WTC11 (cell line): Measurements from ENCODE around the gene ZCCHC9. TPM values are rescaled to one million over a fixed set of nuclear protein-coding genes. Genes with fewer than 3 reads are reported as not detected.

ENCODE experiments used
- ATAC-seq: fragments of 200-7000 bp; cut with Tn5 transposase; 2 replicates; pipeline ENCODE4 v1.10.0; 2021; ENCODE audit warnings: mild to moderate bottlenecking, moderate library complexity
- CTCF ChIA-PET: fragments of 300-600 bp; sonication (Branson Sonifier 250); formaldehyde crosslinking; loops from one replicate; lab custom pipeline; 2021; ENCODE audit warnings: antibody characterized with exemption; lab: Charles Lee
- POLR2A ChIA-PET: fragments of 350-600 bp; sonication (Branson Sonifier 250); formaldehyde crosslinking; loops from one replicate; lab custom pipeline; 2021; ENCODE audit warnings: antibody characterized with exemption; lab: Charles Lee
- DNase-seq: peaks from one replicate; pipeline ENCODE4 v3.0.0; 2021; ENCODE audit warnings: low spot score
- H3K27ac Mint-ChIP-seq: 2 replicates; pipeline ENCODE4 v1.8.0; 2021; ENCODE audit warnings: mixed read lengths
- H3K27me3 Mint-ChIP-seq: 2 replicates; pipeline ENCODE4 v1.8.0; 2021; ENCODE audit warnings: low read depth, mild to moderate bottlenecking, moderate library complexity, mixed read lengths
- H3K36me3 Mint-ChIP-seq: 2 replicates; pipeline ENCODE4 v1.8.0; 2021; ENCODE audit warnings: mixed read lengths
- H3K4me1 Mint-ChIP-seq: 2 replicates; pipeline ENCODE4 v1.8.0; 2022; ENCODE audit warnings: mixed read lengths
- H3K4me3 Mint-ChIP-seq: 2 replicates; pipeline ENCODE4 v1.8.0; 2021; ENCODE audit warnings: mild to moderate bottlenecking, moderate library complexity, mixed read lengths
- H3K9me3 Mint-ChIP-seq: 2 replicates; pipeline ENCODE4 v1.8.0; 2021; ENCODE audit warnings: mixed read lengths
- ESRRA ChIP-seq: sonication (generic); formaldehyde crosslinking; IDR thresholded peaks from 2 replicates; pipeline ENCODE4 v1.8.1; 2022; ENCODE audit warnings: mild to moderate bottlenecking, missing genetic modification reagents, borderline replicate concordance
- GRHL2 ChIP-seq: fragments of 250-450 bp; sonication (Bioruptor Pico); IDR thresholded peaks from 2 replicates; pipeline ENCODE4 v1.8.0; 2022; ENCODE audit warnings: mild to moderate bottlenecking, moderate library complexity; ENCODE audit not compliant: insufficient replicate concordance, severe bottlenecking
- IRF2 ChIP-seq: sonication (generic); formaldehyde crosslinking; IDR thresholded peaks from 2 replicates; pipeline ENCODE4 v1.8.0; 2022; ENCODE audit warnings: low read depth, missing genetic modification reagents, borderline replicate concordance
- MXD4 ChIP-seq: fragments of 250-450 bp; sonication (Bioruptor Pico); IDR thresholded peaks from 2 replicates; pipeline ENCODE4 v1.8.0; 2021; ENCODE audit warnings: mild to moderate bottlenecking, moderate library complexity, borderline replicate concordance
- NR2C2 ChIP-seq: sonication (generic); formaldehyde crosslinking; IDR thresholded peaks from 2 replicates; pipeline ENCODE4 v1.8.0; 2022; ENCODE audit warnings: mild to moderate bottlenecking, missing genetic modification reagents
- ZNF138 ChIP-seq: sonication (generic); formaldehyde crosslinking; conservative IDR thresholded peaks from 2 replicates; pipeline ENCODE4 v1.8.1; 2022; ENCODE audit warnings: mild to moderate bottlenecking, moderate library complexity, missing genetic modification reagents
- total RNA-seq: library from RNA; stranded (reverse); gene quantifications from 3 replicates; pipeline ENCODE4 v1.2.3, GENCODE V29; 2021
- TF ChIP-seq, protein P1 (sequence below): sonication (generic); formaldehyde crosslinking; IDR thresholded peaks from 2 replicates; pipeline ENCODE4 v1.8.0; 2023; ENCODE audit warnings: missing genetic modification reagents, mild to moderate bottlenecking, borderline replicate concordance
- TF ChIP-seq, protein P2 (sequence below): sonication (generic); formaldehyde crosslinking; IDR thresholded peaks from 2 replicates; pipeline ENCODE4 v1.8.1; 2022; ENCODE audit warnings: mild to moderate bottlenecking, missing genetic modification reagents, moderate library complexity, borderline replicate concordance
- TF ChIP-seq, protein P3 (sequence below): sonication (generic); formaldehyde crosslinking; IDR thresholded peaks from 2 replicates; pipeline ENCODE4 v1.8.1; 2023; ENCODE audit warnings: mild to moderate bottlenecking, missing genetic modification reagents, moderate library complexity
- TF ChIP-seq, protein P4 (sequence below): sonication (generic); formaldehyde crosslinking; IDR thresholded peaks from 2 replicates; pipeline ENCODE4 v1.8.1; 2023; ENCODE audit warnings: mild to moderate bottlenecking, moderate library complexity, missing genetic modification reagents
- TF ChIP-seq, protein P5 (sequence below): fragments of 250-450 bp; sonication (Bioruptor Pico); IDR thresholded peaks from 2 replicates; pipeline ENCODE4 v1.9.0; 2021; ENCODE audit warnings: mild to moderate bottlenecking, borderline replicate concordance

ZCCHC9 gene
- total RNA-seq, 1 experiment from 2014 or later: 30.8 TPM

DNA sequence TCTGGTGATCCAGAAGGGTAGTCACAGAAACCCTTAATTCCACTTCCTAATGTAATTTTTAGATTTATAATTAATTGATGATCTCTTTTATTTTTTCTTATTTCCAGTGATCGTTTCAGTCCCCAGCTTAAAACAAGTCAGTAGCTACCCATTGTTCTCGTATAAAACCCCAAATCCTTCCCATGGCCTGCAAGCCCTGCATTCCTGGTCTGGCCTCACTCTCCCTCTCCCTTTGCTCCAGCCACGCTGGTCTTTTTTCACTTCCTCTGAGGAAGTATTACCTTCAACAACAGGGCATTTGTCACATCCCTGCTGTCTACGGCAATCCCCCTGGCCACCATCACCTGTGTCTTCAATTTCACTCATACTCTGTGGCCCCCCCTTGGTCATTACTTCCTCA, 47.8 kb downstream of the ZCCHC9 start:
- DNase-seq: no peak
- H3K27me3 Mint-ChIP-seq: no peaks in the 10 kb centered on the region
- no peaks in the 10 kb centered on the region for H3K9me3 Mint-ChIP-seq
- H3K4me1 Mint-ChIP-seq: peaks cover 12% of the 10 kb centered on the region
- H3K4me3 Mint-ChIP-seq: no peak overlapping the region
- H3K36me3 Mint-ChIP-seq: no peaks in the 10 kb centered on the region
- peak overlapping the region; percentile 8; the same call in 1 of the 2 replicates for H3K27ac Mint-ChIP-seq
- ChIA-PET CTCF (interaction anchor here (0.5 kb wide), 1 partner anchor 928 kb away, joined by 4 read pairs; no protein-coding TSS in a partner anchor), POLR2A (no interaction called here)
- TF ChIP-seq, protein P1, sequence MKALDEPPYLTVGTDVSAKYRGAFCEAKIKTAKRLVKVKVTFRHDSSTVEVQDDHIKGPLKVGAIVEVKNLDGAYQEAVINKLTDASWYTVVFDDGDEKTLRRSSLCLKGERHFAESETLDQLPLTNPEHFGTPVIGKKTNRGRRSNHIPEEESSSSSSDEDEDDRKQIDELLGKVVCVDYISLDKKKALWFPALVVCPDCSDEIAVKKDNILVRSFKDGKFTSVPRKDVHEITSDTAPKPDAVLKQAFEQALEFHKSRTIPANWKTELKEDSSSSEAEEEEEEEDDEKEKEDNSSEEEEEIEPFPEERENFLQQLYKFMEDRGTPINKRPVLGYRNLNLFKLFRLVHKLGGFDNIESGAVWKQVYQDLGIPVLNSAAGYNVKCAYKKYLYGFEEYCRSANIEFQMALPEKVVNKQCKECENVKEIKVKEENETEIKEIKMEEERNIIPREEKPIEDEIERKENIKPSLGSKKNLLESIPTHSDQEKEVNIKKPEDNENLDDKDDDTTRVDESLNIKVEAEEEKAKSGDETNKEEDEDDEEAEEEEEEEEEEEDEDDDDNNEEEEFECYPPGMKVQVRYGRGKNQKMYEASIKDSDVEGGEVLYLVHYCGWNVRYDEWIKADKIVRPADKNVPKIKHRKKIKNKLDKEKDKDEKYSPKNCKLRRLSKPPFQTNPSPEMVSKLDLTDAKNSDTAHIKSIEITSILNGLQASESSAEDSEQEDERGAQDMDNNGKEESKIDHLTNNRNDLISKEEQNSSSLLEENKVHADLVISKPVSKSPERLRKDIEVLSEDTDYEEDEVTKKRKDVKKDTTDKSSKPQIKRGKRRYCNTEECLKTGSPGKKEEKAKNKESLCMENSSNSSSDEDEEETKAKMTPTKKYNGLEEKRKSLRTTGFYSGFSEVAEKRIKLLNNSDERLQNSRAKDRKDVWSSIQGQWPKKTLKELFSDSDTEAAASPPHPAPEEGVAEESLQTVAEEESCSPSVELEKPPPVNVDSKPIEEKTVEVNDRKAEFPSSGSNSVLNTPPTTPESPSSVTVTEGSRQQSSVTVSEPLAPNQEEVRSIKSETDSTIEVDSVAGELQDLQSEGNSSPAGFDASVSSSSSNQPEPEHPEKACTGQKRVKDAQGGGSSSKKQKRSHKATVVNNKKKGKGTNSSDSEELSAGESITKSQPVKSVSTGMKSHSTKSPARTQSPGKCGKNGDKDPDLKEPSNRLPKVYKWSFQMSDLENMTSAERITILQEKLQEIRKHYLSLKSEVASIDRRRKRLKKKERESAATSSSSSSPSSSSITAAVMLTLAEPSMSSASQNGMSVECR (CRISPR knock-in tag): no peak
- TF ChIP-seq GRHL2 (CRISPR knock-in tag): no peak
- TF ChIP-seq, protein P2, sequence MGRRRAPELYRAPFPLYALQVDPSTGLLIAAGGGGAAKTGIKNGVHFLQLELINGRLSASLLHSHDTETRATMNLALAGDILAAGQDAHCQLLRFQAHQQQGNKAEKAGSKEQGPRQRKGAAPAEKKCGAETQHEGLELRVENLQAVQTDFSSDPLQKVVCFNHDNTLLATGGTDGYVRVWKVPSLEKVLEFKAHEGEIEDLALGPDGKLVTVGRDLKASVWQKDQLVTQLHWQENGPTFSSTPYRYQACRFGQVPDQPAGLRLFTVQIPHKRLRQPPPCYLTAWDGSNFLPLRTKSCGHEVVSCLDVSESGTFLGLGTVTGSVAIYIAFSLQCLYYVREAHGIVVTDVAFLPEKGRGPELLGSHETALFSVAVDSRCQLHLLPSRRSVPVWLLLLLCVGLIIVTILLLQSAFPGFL (CRISPR knock-in tag): no peak
- ATAC-seq: peak; percentile 47

DNA sequence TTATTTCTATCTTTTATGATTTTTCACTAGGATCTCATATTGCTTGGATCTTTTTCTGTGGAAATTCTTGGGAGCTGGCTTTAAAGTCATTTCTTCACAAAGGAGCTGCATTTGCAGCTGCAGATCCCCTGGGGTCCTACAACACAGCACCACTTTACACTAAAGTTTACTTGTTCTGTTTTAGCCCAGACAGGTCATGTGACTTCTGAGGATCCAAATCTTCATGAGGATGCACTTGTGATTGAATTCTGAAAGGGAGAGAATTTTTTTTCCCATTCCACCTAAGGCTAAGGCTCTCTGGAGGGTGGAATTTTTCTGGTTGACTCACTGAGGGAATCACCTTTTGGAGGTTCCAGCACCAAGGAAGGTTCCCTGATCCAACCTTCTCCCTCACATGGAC, 49.1 kb downstream of the ZCCHC9 start:
- Mint-ChIP-seq H3K4me3 (no peak overlapping the region), H3K27ac (no peak overlapping the region), H3K4me1 (peaks cover 12% of the 10 kb centered on the region), H3K36me3 (no peaks in the 10 kb centered on the region), H3K27me3 (no peaks in the 10 kb centered on the region), H3K9me3 (no peaks in the 10 kb centered on the region)
- TF ChIP-seq MXD4 (CRISPR knock-in tag): no peak
- TF ChIP-seq, protein P3, sequence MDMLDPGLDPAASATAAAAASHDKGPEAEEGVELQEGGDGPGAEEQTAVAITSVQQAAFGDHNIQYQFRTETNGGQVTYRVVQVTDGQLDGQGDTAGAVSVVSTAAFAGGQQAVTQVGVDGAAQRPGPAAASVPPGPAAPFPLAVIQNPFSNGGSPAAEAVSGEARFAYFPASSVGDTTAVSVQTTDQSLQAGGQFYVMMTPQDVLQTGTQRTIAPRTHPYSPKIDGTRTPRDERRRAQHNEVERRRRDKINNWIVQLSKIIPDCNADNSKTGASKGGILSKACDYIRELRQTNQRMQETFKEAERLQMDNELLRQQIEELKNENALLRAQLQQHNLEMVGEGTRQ (CRISPR knock-in tag): peak; percentile 63
- TF ChIP-seq, protein P4, sequence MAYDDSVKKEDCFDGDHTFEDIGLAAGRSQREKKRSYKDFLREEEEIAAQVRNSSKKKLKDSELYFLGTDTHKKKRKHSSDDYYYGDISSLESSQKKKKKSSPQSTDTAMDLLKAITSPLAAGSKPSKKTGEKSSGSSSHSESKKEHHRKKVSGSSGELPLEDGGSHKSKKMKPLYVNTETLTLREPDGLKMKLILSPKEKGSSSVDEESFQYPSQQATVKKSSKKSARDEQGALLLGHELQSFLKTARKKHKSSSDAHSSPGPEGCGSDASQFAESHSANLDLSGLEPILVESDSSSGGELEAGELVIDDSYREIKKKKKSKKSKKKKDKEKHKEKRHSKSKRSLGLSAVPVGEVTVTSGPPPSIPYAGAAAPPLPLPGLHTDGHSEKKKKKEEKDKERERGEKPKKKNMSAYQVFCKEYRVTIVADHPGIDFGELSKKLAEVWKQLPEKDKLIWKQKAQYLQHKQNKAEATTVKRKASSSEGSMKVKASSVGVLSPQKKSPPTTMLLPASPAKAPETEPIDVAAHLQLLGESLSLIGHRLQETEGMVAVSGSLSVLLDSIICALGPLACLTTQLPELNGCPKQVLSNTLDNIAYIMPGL (CRISPR knock-in tag): no peak
- TF ChIP-seq NR2C2 (CRISPR knock-in tag): no peak
- TF ChIP-seq IRF2 (CRISPR knock-in tag): no peak
- no peak for TF ChIP-seq ZNF138 (CRISPR knock-in tag)
- TF ChIP-seq, protein P5, sequence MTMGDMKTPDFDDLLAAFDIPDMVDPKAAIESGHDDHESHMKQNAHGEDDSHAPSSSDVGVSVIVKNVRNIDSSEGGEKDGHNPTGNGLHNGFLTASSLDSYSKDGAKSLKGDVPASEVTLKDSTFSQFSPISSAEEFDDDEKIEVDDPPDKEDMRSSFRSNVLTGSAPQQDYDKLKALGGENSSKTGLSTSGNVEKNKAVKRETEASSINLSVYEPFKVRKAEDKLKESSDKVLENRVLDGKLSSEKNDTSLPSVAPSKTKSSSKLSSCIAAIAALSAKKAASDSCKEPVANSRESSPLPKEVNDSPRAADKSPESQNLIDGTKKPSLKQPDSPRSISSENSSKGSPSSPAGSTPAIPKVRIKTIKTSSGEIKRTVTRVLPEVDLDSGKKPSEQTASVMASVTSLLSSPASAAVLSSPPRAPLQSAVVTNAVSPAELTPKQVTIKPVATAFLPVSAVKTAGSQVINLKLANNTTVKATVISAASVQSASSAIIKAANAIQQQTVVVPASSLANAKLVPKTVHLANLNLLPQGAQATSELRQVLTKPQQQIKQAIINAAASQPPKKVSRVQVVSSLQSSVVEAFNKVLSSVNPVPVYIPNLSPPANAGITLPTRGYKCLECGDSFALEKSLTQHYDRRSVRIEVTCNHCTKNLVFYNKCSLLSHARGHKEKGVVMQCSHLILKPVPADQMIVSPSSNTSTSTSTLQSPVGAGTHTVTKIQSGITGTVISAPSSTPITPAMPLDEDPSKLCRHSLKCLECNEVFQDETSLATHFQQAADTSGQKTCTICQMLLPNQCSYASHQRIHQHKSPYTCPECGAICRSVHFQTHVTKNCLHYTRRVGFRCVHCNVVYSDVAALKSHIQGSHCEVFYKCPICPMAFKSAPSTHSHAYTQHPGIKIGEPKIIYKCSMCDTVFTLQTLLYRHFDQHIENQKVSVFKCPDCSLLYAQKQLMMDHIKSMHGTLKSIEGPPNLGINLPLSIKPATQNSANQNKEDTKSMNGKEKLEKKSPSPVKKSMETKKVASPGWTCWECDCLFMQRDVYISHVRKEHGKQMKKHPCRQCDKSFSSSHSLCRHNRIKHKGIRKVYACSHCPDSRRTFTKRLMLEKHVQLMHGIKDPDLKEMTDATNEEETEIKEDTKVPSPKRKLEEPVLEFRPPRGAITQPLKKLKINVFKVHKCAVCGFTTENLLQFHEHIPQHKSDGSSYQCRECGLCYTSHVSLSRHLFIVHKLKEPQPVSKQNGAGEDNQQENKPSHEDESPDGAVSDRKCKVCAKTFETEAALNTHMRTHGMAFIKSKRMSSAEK (CRISPR knock-in tag): no peak
- no peak for TF ChIP-seq ESRRA (CRISPR knock-in tag)
- ATAC-seq: no peak
- ChIA-PET POLR2A (no interaction called here), CTCF (no interaction called here)
- DNase-seq: no peak
